Lower leg skin (tissue), 4 donors: ENCODE measurements around the gene BCL11A. TPM values are rescaled to one million over a fixed set of nuclear protein-coding genes. Genes with fewer than 3 reads are reported as not detected.

Experiments used
- DNase-seq, 2 donors: peaks; one replicate each; pipeline ENCODE4 v3.0.0-alpha.2; 2019; ENCODE audit warnings: low spot score in 2 of 2
- H3K4me3 ChIP-seq: fragments of 200-600 bp; sonication (generic); 2 replicates; pipeline ENCODE4 v1.5.1; 2017; ENCODE audit warnings: mild to moderate bottlenecking, low read depth; ENCODE audit not compliant: poor library complexity, severe bottlenecking
- POLR2A ChIP-seq, 2 donors: fragments of 450-650 bp; IDR thresholded peaks; one replicate each; pipeline ENCODE4 v1.6.1; 2016 to 2017; ENCODE audit warnings: antibody characterized with exemption in 2 of 2, mild to moderate bottlenecking in 1 of 2, moderate library complexity in 1 of 2
- WGBS, 2 donors: methylation state at CpG; one replicate each; pipeline ENCODE4 v1.1.5; 2018; 5-methylcytosine and 5-hydroxymethylcytosine counted together
- intact Hi-C: fragments of 100-400 bp; cut with DNase I; formaldehyde crosslinking; loops from one replicate; pipeline ENCODE4 v1.15.0; 2023; ENCODE audit warnings: low total_unique reads
- total RNA-seq, 4 donors: library from RNA; depleted of rRNA; stranded (reverse); fragments of >200 nt; gene quantifications; one replicate each; pipeline ENCODE4 v1.1.0, GENCODE V29; 2016
- TF ChIP-seq, protein P1 (sequence below), 3 donors: fragments of 450-650 bp; IDR thresholded peaks; one replicate each; pipeline ENCODE4 v1.5.1; 2016; ENCODE audit warnings: antibody characterized with exemption in 3 of 3, mild to moderate bottlenecking in 3 of 3, moderate library complexity in 2 of 3

BCL11A gene
- total RNA-seq, 4 donors from 2014 or later = 62.8 to 94.4 (median 71.5) TPM

- TF ChIP-seq, protein P1, sequence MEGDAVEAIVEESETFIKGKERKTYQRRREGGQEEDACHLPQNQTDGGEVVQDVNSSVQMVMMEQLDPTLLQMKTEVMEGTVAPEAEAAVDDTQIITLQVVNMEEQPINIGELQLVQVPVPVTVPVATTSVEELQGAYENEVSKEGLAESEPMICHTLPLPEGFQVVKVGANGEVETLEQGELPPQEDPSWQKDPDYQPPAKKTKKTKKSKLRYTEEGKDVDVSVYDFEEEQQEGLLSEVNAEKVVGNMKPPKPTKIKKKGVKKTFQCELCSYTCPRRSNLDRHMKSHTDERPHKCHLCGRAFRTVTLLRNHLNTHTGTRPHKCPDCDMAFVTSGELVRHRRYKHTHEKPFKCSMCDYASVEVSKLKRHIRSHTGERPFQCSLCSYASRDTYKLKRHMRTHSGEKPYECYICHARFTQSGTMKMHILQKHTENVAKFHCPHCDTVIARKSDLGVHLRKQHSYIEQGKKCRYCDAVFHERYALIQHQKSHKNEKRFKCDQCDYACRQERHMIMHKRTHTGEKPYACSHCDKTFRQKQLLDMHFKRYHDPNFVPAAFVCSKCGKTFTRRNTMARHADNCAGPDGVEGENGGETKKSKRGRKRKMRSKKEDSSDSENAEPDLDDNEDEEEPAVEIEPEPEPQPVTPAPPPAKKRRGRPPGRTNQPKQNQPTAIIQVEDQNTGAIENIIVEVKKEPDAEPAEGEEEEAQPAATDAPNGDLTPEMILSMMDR (IDR thresholded peaks at IDR 0.05) = no peak
- TF ChIP-seq POLR2A (IDR thresholded peaks at IDR 0.05) = no peak
- no peak overlapping the region for H3K4me3 ChIP-seq
- DNase-seq = no peak
- 34 to 35% methylated on average over 11 of the region's 11 CpGs for WGBS, 2 donors
- intact Hi-C loops = no loop called here
Measured at GRCh38 chr2:60567919-60568768, 14.7 kb upstream of the BCL11A start.

DNA sequence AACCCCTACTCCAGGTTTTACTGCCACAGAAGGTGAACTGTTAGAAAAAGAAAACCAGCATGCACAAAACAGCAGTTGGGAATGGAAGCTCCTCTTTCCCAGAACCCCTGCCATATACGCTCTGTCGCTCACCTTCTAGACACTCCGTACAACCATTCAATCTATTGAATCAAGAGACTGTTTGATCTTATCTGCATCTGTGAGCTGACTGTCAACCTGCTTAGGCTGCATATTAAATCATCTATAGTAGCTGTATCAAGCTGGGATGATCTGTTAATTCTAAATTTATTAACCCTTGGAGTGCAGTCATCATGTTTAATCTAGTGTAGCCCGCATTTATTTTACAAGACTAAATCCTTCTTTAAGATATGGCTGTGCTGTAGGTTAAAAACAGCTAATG, 13.6 kb upstream of the BCL11A start:
- intact Hi-C loops = no loop called here
- TF ChIP-seq POLR2A (IDR thresholded peaks at IDR 0.05) = no peak
- TF ChIP-seq, protein P1 (IDR thresholded peaks at IDR 0.05) = no peak
- WGBS, 2 donors = 60 to 73% methylated on average over 4 of the region's 4 CpGs
- no peak overlapping the region for H3K4me3 ChIP-seq
- DNase-seq = no peak

GRCh38 chr2:60565472-60565871, 12.0 kb upstream of the BCL11A start:
- no peak for DNase-seq
- intact Hi-C loops = no loop called here
- H3K4me3 ChIP-seq = no peak overlapping the region
- 31 to 35% methylated on average over 3 of the region's 3 CpGs for WGBS, 2 donors
- TF ChIP-seq POLR2A (IDR thresholded peaks at IDR 0.05) = no peak
- TF ChIP-seq, protein P1 (IDR thresholded peaks at IDR 0.05) = no peak

GRCh38 chr2:60560734-60561644, 7.5 kb upstream of the BCL11A start:
- intact Hi-C loops = no loop called here
- 84% methylated on average over 5 of the region's 5 CpGs for WGBS, 2 donors
- DNase-seq = no peak
- TF ChIP-seq, protein P1 (IDR thresholded peaks at IDR 0.05) = no peak
- TF ChIP-seq POLR2A (IDR thresholded peaks at IDR 0.05) = no peak
- H3K4me3 ChIP-seq = no peak overlapping the region

- TF ChIP-seq POLR2A (IDR thresholded peaks at IDR 0.05) = no peak
- TF ChIP-seq, protein P1 (IDR thresholded peaks at IDR 0.05) = no peak
- intact Hi-C loops = no loop called here
- no peak for DNase-seq
- no peak overlapping the region for H3K4me3 ChIP-seq
- WGBS, 2 donors = 54 to 58% methylated on average over 1 of the region's 1 CpG
Measured at GRCh38 chr2:60559880-60560279, 6.4 kb upstream of the BCL11A start.
